Measurements from ENCODE around the gene NRG3.

NRG3 gene

GRCh38 chr10:82908751-82909150 lies 1033.8 kb downstream of the NRG3 start:
- no peak for DNase-seq (ENCODE audit: low spot score)
- in situ Hi-C loops (cut with MboI; ENCODE audit: low pct_unique_long_range_greater_than_20kb, low sequenced_read_pairs, unreplicated experiment) = no loop called here
- TF ChIP-seq CTCF (IDR thresholded peaks at IDR 0.05; ENCODE audit: extremely low read depth, insufficient read depth, missing control alignments) = no peak

DNA sequence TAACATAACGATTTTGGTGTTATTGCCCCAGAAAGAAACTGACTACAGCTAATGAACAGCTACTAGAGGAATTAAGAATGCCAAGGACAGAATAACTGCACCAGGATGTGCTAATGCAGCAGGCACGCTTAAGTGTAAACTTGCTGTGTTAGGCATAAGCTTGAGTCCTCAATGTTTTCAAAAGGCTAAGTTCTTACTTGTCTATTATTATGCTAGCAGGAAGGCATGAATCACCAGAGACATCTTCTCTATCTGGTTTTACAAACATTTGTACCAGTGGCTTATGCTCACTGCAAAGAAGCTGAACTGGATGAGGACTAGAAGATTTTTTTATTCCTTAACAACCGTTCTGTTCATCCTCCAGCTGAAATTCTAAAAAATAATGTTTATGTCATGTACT lies 1035.3 kb downstream of the NRG3 start:
- in situ Hi-C loops (cut with MboI; ENCODE audit: low pct_unique_long_range_greater_than_20kb, low sequenced_read_pairs, unreplicated experiment) = no loop called here
- no peak for TF ChIP-seq CTCF (IDR thresholded peaks at IDR 0.05; ENCODE audit: extremely low read depth, insufficient read depth, missing control alignments)
- DNase-seq (ENCODE audit: low spot score) = no peak

DNA sequence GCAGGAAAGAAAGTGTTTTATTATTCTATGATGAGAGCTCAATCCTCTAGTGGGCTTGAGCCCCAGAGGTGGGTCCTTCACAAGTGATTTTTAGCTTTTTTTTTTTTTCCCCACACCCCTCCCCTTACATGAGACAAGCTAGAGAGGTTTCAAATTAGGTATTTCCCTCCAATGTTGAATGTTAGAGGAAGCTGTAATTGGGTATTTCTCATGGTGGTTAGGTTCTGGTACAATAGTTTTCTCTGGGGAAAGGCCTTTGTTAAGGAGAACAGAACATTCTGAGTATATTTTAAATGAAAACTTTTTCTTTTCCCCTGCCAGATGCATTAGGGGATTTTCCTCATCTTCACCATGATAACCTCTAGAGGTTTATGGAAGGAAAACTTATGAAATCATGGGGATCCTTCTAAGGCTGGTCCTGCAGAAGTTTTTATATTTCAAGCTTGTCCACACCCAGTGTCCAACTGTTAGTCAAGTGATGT lies 1039.7 kb downstream of the NRG3 start:
- TF ChIP-seq CTCF (IDR thresholded peaks at IDR 0.05; ENCODE audit: extremely low read depth, insufficient read depth, missing control alignments) = no peak
- in situ Hi-C loops (cut with MboI; ENCODE audit: low pct_unique_long_range_greater_than_20kb, low sequenced_read_pairs, unreplicated experiment) = no loop called here
- peak; percentile 29 for DNase-seq (ENCODE audit: low spot score)

GRCh38 chr10:82916941-82917340 lies 1041.9 kb downstream of the NRG3 start:
- no peak for TF ChIP-seq CTCF (IDR thresholded peaks at IDR 0.05; ENCODE audit: extremely low read depth, insufficient read depth, missing control alignments)
- DNase-seq (ENCODE audit: low spot score) = no peak
- in situ Hi-C loops (cut with MboI; ENCODE audit: low pct_unique_long_range_greater_than_20kb, low sequenced_read_pairs, unreplicated experiment) = no loop called here

GRCh38 chr10:82918022-82918421 lies 1043.0 kb downstream of the NRG3 start:
- no peak for DNase-seq (ENCODE audit: low spot score)
- in situ Hi-C loops (cut with MboI; ENCODE audit: low pct_unique_long_range_greater_than_20kb, low sequenced_read_pairs, unreplicated experiment) = no loop called here
- no peak for TF ChIP-seq CTCF (IDR thresholded peaks at IDR 0.05; ENCODE audit: extremely low read depth, insufficient read depth, missing control alignments)

GRCh38 chr10:82922046-82922445 lies 1047.1 kb downstream of the NRG3 start:
- no peak for TF ChIP-seq CTCF (IDR thresholded peaks at IDR 0.05; ENCODE audit: extremely low read depth, insufficient read depth, missing control alignments)
- in situ Hi-C loops (cut with MboI; ENCODE audit: low pct_unique_long_range_greater_than_20kb, low sequenced_read_pairs, unreplicated experiment) = no loop called here
- DNase-seq (ENCODE audit: low spot score) = no peak

DNA sequence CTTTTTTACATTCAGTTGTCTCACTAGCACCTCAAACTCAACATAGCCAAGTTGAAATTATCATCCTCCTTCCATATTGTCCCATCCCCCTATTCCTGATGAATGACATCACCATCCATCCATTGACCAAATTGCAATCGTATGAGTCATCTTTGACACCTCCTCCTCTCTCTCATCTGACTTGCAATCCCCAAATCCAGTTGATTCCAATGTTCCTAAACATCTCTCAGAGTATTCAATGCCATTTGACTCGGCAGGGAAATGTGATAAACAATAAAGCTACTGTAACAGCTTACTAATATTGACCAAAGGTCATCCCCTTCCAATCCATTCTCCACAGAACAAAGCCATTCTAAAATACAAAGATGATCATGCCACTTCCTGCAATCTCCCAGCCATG lies 1047.8 kb downstream of the NRG3 start:
- DNase-seq (ENCODE audit: low spot score) = no peak
- no peak for TF ChIP-seq CTCF (IDR thresholded peaks at IDR 0.05; ENCODE audit: extremely low read depth, insufficient read depth, missing control alignments)
- in situ Hi-C loops (cut with MboI; ENCODE audit: low pct_unique_long_range_greater_than_20kb, low sequenced_read_pairs, unreplicated experiment) = no loop called here

Data from GM13977 (cell line).